HG02798 (cell line): ENCODE data around the gene ASB6.
"Not testable (repeated sequence)": the region's sequence is repeated elsewhere in the genome, so short reads cannot be mapped to it uniquely, and the experiment has no call there.

ENCODE experiments used
- ATAC-seq: cut with Tn5 transposase; IDR thresholded peaks from one replicate; pipeline ENCODE4 v1.9.1; 2021; ENCODE audit warnings: mild to moderate bottlenecking; ENCODE audit not compliant: unreplicated experiment, poor library complexity

ASB6 gene

GRCh38 chr9:129592790-129593189 lies 49.2 kb downstream of the ASB6 start:
- not testable (repeated sequence) for ATAC-seq

- ATAC-seq: no peak
Measured at GRCh38 chr9:129591916-129592315, 50.0 kb downstream of the ASB6 start.

- no peak for ATAC-seq
Measured at GRCh38 chr9:129590466-129590865, 51.5 kb downstream of the ASB6 start.

DNA sequence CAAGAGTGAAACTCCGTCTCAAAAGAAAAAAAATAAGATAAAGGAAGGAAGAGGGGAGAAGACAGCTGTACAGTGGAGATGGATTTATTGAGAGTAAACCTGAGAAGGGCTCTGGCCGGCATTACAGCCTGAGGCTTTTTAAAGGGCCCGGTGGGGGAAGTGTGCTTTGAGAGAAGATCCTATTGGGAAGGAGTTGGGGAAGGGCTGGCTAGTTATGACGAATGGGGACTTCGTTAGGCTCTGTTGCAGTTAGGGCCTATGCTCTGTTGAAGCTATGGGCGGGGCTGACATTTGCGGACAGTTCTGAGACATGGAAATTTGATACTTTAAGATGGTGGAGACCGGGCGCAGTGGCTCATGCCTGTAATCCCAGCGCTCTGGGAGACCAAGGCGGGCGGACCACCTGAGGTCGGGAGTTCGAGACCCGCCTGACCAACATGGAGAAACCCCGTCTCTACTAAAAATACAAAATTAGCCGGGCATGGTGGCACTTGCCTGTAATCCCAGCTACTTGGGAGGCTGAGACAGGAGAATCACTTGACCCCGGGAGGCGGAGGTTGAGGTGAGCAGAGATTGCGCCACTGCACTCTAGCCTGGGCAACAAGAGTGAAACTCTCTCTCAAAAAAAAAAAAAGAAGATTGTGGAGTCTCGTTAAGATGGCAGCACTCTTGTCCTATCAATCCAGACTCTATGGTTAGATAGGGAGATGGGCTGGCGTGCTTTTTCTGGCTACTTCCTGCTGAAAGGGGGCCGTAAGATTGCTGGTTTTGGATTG lies 54.3 kb downstream of the ASB6 start:
- no peak for ATAC-seq

DNA sequence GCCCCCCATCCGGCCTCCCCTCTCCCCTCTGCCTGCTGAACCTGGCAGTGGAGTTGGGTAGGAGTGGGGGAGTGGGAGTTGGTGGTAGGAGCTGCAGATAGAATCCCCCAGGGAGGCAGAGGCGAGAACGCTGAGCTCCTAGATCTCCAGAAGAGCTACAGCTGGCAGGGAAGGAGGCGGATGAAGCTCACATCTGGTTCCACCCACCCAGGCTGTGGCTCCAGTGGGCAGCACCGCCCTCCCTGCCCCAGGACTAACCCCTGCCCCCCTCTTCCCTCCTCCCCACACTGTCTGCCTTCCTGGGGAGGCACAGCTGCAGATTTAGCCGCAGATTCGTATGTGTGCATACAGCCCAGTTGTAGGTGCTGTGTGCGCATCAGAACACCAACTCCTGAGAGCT lies 55.3 kb downstream of the ASB6 start:
- no peak for ATAC-seq

GRCh38 chr9:129586245-129586644 lies 55.7 kb downstream of the ASB6 start:
- no peak for ATAC-seq

GRCh38 chr9:129585352-129585751 lies 56.6 kb downstream of the ASB6 start:
- ATAC-seq: no peak
